ENCODE results near the gene TCF12.

TCF12 gene

GRCh38 chr15:57057134-57057930 lies 138.9 kb downstream of the TCF12 start:
- DNase-seq, result no peak

DNA sequence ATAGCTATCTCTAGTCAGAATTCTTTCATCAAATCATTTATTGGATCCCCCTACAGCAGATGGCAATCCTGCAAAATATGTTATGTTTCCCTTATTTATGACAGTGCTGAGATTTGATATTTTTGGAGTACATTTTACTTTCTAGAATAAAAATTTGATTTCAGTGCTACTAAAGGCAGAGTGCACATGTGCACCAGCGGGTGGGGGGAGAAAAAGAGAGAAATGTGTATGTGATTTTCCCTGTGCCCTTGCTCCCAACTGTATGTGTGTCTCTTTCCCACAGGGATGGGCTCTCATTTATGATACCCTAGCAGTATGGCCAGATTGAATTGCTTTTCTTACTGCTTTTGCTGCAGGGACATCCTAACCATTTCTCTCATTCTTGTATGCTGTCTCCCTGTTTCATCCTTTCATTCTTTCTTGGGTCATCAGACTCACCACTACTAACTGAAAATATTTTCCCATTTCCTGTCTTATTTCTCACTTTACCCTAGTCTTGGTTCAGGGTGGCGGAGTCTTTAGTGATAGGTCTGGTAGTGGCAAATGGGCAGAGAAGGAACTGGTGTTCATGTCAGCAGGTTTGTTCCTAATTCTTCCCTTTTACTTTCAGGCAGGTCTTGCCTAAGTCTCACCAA lies 140.7 kb downstream of the TCF12 start:
- no peak for DNase-seq

DNA sequence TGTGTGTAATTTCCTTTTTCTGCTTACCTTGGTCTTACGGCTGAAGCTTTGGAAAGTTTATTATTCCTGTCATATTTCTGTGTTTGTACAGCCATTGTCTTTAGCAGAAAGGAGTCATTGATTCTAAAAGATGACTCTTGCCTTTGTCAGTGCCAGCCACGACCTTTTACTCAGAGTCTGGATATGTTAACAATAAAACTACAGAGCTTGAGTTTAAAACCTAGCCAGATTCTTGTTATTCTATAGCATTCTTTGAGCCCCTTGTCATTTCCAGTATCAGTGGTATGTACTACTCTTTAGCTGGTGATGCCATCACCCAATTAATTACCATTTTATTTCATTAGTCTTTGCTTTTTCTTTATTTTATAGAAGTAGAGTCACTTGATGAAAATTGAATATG lies 142.4 kb downstream of the TCF12 start:
- no peak for DNase-seq

DNA sequence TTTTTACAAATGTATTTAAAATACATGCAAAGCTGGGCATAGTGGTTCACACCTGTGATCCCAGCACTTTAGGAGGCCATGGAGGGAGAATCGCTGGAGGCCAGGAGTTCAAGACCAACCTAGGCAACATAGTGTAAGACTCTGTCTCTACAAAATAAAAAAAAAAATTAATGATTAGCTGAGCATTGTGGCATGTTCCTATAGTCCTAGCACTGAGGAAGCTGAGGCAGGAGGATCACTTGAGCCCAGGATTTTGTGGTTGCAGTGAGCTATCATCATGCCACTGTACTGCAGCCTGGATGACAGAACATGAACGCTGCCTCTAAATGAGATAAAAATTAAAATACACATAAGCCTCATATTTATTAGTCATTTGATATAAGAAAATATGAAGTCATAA lies 142.8 kb downstream of the TCF12 start:
- no peak for DNase-seq

GRCh38 chr15:57061696-57062095 lies 143.3 kb downstream of the TCF12 start:
- DNase-seq, result no peak

DNA sequence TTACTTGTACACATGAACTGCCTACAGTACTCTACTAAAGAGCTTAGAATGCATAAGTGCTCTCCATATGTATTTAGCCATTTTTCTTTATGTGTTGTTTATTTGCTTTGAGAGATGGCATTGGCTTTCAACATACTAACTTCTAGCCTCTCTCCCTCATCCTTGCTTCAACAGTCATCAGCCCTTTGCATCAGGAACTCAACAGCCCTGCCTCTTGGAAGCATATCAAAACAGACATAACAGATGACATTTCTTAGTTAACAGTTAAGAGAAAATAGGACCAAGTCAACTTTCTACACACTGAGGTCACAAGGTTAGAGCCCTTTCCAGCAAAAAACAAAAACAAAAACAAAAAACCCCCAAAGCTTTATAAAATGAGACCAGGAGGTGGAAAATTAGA lies 145.6 kb downstream of the TCF12 start:
- DNase-seq, result no peak

- no peak for DNase-seq
Measured at GRCh38 chr15:57069423-57069822, 151.0 kb downstream of the TCF12 start.

DNA sequence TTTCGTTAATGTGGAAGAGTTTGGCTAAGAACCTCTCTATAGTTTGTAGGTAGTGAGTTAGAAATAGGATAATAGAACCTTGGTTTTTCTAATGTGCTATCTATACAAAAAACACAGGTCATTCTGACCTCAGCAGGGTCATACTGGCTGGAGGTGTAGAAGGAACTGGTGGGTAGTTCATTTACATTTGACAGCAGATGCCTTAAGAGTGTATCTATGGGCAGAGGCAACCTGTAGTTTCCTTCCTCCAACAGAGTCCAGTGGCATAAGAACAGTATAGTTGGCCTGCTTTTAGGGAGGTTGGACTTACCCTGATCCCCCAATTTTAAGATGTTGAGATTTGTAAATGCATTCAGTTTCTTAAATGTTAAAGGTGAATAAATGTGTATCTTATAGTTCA lies 152.2 kb downstream of the TCF12 start:
- no peak for DNase-seq

- DNase-seq, result no peak
Measured at GRCh38 chr15:57079446-57079845, 161.0 kb downstream of the TCF12 start.

GRCh38 chr15:57079931-57080620 lies 161.6 kb downstream of the TCF12 start:
- DNase-seq, result no peak

DNA sequence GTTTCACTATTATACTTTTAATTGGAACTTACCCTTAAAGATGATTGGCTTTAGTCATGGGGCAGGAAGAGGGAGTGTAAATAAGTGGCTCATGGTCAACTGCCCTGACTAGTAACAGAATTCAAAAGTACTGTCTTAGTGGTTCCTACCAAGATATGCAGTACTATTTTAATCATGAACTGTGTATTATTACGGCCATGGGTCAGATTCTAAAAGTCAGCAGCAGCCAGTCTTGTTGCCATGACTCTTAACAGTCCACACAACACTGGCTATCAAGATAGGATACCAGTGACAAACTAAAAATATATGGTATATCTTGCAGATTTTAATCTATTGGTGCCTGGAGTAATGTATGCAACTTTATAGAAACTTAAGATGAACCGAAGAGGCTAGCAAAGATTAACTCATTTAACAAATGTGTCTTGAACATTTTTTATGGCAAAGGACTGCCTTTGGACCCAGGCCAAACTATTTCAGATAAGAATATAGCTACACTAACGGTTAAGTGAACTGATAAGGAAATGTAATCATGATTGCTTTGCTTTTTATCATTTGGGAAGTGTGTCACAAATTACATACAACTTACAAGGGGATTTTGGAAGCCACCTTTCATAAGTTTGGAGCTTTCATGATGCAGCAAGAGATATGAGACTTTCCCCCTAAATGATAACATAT lies 163.7 kb downstream of the TCF12 start:
- no peak for DNase-seq

DNA sequence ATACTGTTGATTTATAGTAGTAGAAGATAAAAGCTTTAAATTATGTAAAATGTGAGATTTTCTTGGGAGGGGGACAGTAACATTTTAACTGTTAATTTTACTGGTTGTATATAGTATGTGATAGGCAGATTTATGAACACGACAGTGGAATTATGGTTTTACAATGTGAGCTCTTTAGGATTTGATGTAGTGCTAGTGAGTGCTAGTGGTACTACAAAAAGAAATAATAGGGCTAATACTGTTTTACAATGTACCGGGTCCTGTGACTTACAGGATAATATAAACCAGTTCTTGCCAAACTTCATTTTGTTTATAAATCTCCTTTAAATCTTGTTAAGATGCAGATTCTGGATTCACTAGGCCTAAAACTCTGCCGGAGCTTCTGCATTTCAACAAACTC lies 165.7 kb downstream of the TCF12 start:
- no peak for DNase-seq

DNA sequence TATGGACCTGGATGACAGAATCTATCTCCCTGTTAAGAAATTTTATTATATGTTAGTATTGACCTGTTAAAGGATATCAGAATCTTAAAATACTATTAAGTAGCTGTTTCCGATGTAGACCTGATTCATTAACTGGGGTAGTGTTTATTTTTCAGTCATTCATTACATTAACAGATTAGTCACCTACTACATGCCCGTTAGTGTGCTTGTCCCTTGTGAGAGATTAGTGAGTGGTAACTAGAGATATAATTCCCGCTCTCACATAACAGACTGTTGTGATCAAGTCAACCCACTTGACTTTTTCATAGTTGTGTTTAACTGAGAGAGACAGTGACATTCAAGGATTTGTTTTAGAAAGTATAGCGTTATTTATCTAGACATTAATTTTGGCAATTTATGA lies 166.8 kb downstream of the TCF12 start:
- DNase-seq, result no peak

GRCh38 chr15:57086857-57087427 lies 168.5 kb downstream of the TCF12 start:
- DNase-seq, result no peak

GRCh38 chr15:57089815-57090495 lies 171.5 kb downstream of the TCF12 start:
- DNase-seq, result no peak

GRCh38 chr15:57090496-57090859 lies 172.0 kb downstream of the TCF12 start:
- no peak for DNase-seq

DNA sequence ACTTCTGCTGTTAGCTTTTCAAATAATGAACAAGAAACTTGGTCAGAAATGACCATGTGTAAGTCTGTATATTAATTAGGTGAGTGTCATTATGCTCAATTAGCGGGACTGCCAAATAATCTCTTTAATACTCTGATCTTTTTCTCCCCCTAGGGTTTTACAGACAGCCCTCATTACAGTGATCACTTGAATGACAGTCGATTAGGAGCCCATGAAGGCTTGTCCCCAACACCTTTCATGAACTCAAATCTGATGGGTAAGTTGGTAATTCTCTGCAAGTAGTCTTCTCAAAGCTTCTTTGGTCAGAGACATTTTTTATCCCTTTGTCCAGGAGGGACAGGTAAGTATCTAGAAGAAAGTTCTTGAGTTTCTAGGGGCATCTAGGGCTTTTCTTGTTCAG lies 173.2 kb downstream of the TCF12 start:
- DNase-seq, result no peak

GRCh38 chr15:57092252-57092651 lies 173.8 kb downstream of the TCF12 start:
- DNase-seq, result no peak

DNA sequence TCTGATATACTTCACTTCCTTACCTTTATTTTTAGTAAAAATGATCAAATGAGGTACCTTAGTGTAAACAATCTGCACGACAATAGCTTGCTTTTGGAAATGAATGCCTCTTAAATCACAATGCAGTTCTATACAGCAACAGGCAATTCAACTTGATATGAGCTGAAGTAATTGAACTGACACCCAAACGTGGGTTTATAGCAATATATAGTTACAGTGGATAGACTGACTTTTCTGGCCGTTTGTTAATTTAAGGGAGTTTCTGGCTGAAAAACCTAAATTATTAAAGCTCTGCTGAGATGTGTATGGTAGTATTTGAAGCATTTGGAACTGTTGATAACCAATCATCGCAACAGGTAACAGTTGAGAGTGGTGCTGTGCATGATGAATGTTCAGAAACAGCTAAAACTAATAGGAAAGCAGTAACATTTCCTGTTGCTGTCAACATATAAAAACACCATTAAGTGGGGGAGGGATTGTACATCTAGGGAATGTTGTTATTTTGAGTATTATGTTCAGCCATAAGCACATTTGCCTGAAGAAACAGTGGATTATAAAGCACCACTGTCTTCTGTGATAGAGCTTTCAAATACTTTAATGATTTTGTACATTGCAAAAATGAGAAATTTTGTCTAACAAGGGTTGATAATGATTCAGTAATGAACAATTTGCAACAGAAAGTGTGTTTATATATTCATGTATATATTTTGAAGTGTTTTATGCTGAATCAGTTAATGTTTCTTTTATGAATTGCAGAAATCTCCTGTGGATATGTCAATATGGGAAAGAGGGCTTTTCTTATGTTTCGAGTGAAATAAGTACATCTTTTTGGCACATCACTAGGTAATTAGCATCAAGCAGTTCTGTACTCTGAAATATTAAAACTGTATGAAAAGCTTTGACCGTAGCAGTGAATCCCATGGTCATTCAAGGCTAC lies 176.1 kb downstream of the TCF12 start:
- DNase-seq, result no peak

- DNase-seq, result no peak
Measured at GRCh38 chr15:57095896-57096295, 177.5 kb downstream of the TCF12 start.

GRCh38 chr15:57097246-57097645 lies 178.8 kb downstream of the TCF12 start:
- DNase-seq, result no peak
